ENCODE data around the gene ANKRD10.

Gene ANKRD10

GRCh38 chr13:110893571-110893970, 21.3 kb downstream of the ANKRD10 start:
- no peak for DNase-seq (ENCODE audit: low spot score)

GRCh38 chr13:110890279-110891165, 24.3 kb downstream of the ANKRD10 start:
- no peak for DNase-seq (ENCODE audit: low spot score)
- no peak for TF ChIP-seq CTCF (IDR thresholded peaks at IDR 0.05; ENCODE audit: extremely low read depth, missing control alignments)

More at GRCh38 chr13:110893571-110893970, 21.3 kb downstream of the ANKRD10 start:
- TF ChIP-seq CTCF (IDR thresholded peaks at IDR 0.05; ENCODE audit: extremely low read depth, missing control alignments): no peak

- no peak for TF ChIP-seq CTCF (IDR thresholded peaks at IDR 0.05; ENCODE audit: extremely low read depth, missing control alignments)
- DNase-seq (ENCODE audit: low spot score): no peak
Measured at GRCh38 chr13:110888390-110888789, 26.5 kb downstream of the ANKRD10 start.

- DNase-seq (ENCODE audit: low spot score): no peak
- no peak for TF ChIP-seq CTCF (IDR thresholded peaks at IDR 0.05; ENCODE audit: extremely low read depth, missing control alignments)
Measured at GRCh38 chr13:110887597-110888333, 27.1 kb downstream of the ANKRD10 start.

- no peak for TF ChIP-seq CTCF (IDR thresholded peaks at IDR 0.05; ENCODE audit: extremely low read depth, missing control alignments)
- no peak for DNase-seq (ENCODE audit: low spot score)
Measured at GRCh38 chr13:110886870-110887596, 27.8 kb downstream of the ANKRD10 start.

GRCh38 chr13:110885966-110886869, 28.7 kb downstream of the ANKRD10 start:
- TF ChIP-seq CTCF (IDR thresholded peaks at IDR 0.05; ENCODE audit: extremely low read depth, missing control alignments): no peak
- no peak for DNase-seq (ENCODE audit: low spot score)
